HG03469 (cell line): Measurements from ENCODE around the gene FLNC.

ENCODE experiments used
- ATAC-seq: cut with Tn5 transposase; IDR thresholded peaks from one replicate; pipeline ENCODE4 v1.9.1; 2021; ENCODE audit warnings: mild to moderate bottlenecking, moderate library complexity, moderate number of reproducible peaks; ENCODE audit not compliant: unreplicated experiment

FLNC gene

GRCh38 chr7:128829391-128830166 is 627 bp upstream of the FLNC start:
- ATAC-seq: no peak

- ATAC-seq: no peak
Measured at GRCh38 chr7:128831178-128831993, 1.2 kb downstream of the FLNC start.

DNA sequence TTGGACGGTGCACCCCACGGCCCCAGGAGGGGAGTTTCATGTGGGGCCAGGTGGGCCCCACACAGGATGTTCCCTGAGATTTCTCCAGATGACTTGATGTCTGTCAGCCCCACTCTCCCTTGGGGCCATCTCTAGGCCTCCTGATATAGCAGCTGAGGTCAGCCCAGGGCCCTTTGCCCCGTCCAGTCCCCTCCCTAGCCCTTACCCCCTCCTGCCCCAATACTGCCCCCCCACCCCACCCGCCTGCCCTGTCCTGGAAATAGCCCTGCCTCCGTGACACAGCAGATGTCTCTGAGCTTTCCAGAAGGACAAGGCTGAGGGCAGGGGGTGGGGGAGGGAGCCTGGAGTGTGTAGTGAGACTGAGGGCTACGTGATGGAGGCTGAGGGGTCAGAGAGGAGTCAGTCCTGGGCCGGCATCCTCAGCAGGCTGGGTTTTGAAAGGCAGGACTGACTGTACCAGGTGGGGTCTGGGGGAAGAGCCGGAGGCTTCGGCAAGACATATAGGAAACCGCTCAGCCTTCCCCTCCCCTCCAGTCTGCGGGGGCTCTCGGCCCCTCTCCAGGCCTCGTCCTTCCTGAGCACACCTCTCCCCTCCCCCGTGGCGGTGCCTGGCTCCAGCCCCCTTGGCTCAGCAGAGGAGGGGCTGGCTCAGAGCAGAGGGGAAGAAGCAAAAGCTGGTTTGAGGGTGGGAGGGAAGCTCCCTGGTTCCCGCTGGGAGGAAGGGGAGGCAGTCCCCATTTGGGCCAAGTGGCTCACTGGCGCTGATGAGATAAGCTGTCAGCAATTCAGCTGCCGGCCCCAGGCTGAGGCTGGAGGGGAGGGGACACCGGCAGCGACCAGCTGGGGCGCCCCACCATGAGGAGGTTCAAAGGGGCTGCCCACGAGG is 2.0 kb downstream of the FLNC start:
- ATAC-seq: no peak

- ATAC-seq: no peak
Measured at GRCh38 chr7:128832880-128833147, 2.6 kb downstream of the FLNC start.

DNA sequence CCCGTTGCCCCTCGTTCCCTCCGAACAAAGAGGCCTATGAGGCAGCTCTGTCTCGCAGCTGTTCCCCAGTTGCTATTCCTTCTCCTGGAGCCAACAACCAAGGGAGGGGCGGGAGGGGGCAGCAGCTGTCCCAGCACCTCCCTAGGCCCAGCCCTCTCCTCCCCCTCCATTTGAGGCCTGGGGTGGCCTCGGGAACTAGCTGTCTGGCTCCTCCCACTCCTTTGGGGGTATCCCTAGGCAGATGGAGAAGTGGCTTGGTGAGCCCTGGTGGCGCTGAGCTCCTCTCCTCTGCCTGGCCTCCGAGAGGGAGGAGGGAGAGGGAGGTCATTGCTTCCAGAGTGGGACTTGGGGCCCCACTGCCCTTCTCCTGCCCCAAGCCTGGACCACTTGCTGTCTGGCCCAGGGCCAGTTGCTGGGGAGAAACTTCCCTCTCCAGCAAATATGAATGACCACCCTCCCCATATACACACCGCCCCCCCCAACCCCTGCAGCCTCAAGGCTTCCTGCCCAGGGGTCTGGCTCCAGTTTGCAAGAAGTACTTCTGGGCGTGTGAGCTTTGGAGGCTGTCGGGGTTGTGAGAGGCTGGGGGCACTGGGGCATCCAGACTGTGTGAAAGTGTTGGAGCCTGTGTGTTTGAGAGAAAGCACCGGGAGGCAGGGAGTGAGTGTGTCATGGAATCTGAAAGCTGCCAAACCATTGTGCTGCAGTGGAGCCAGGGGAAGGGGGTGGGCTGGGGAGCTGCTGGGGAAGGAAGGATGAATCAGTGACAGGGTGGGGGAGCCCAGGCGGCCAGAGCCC is 3.1 kb downstream of the FLNC start:
- ATAC-seq: no peak

- no peak for ATAC-seq
Measured at GRCh38 chr7:128833946-128834325, 3.7 kb downstream of the FLNC start.

DNA sequence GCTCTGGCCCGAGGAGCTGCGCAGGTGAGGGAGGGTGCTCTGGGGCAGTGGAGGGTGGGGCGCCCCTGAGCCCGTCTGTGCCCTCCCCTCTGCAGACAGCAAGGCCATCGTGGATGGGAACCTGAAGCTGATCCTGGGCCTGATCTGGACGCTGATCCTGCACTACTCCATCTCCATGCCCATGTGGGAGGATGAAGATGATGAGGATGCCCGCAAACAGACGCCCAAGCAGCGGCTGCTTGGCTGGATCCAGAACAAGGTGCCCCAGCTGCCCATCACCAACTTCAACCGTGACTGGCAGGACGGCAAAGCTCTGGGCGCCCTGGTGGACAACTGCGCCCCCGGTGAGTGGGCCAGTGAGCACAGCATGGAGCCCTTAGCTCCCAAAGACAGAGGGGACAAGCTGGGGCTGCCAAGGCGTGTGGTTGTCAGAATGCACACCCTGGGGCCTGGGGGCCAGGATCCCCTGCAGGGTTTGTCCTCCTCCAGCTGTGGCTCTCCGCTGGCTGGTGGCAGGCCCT is 5.1 kb downstream of the FLNC start:
- ATAC-seq: no peak

GRCh38 chr7:128835790-128836641 is 5.8 kb downstream of the FLNC start:
- no peak for ATAC-seq

DNA sequence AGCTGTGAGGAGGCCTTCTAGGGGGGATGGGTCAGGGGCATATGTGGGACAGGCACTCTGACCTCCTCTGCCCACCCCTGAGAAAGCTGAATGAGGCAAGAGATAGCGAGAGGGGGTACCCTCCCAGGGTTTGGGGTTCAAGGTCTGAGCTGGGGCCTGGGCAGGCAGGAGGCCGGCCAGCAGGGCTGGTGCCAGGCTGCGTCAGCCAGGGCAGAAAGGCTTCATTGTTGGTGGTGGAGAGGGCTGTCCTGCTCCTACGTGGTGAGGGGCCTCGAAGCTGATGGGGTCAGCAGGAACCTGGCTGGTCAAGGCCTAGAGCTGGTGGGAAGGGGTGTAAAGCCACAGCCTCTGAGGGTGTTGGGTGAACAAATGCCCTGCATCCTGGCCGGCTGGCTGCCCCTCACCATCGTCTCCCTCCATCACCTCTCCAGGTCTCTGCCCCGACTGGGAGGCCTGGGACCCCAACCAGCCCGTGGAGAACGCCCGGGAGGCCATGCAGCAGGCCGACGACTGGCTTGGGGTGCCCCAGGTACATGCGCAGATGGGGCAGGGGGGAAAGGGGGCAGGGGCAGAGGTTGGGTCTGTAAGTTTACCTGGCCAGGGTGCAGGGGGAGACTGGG is 6.6 kb downstream of the FLNC start:
- no peak for ATAC-seq

GRCh38 chr7:128837521-128837921 is 7.3 kb downstream of the FLNC start:
- no peak for ATAC-seq

DNA sequence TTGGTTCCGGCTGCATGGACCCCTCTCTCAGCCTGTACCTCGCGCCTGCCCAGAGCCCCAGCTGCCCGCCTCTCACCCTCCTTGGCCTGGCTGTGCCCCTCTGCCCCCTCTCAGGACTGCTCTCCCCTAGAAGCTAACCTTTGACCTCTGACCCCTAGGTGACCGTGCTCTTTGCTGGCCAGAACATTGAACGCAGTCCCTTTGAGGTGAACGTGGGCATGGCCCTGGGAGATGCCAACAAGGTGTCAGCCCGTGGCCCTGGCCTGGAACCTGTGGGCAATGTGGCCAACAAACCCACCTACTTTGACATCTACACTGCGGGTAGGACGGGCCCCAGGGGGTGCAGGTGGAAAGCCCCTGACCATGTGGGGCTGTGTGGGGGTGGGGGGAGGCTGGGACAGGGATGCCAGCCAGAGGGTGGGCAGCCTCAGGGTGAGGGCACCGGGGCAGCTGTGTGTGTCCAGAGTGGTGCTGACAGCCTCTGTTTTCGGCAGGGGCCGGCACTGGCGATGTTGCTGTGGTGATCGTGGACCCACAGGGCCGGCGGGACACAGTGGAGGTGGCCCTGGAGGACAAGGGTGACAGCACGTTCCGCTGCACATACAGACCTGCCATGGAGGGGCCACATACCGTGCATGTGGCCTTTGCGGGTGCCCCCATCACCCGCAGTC is 8.0 kb downstream of the FLNC start:
- ATAC-seq: no peak

DNA sequence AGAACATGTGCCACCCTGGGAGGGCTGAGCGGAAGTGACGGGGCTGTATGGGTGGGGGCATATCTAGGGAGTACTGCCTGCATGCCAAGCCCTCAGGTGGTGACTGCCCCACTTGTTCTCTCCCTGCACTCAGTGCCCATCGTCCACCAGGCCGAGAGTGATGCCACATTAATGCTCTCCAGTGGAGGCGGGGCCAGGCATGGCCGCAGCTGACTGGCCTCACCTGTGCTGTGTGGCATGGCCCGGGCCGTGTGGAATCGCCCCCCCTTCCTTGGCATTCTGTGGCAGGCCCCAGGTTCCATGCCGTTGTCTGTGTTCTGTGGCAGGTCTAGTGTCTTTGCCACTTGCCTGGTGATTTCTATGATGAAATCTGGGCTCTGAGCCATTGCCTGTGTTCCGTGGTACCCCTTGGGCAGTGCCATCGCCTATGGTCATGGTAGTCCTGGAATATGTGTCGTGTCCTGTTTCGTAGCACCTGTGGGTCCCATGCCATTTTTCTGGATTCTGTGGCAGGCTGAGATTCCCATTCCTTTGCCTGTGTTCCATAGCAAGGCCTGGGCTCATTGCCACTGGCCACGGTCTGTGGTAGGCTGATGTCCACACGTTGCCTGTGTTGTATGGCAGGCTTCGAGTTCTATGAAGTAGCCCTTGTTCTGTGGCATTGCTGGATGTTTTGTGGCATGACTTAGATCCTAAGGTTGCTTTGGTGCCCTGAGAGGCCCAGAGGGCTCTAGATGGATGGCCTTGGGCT is 8.9 kb downstream of the FLNC start:
- no peak for ATAC-seq

GRCh38 chr7:128839751-128840177 is 9.6 kb downstream of the FLNC start:
- no peak for ATAC-seq

DNA sequence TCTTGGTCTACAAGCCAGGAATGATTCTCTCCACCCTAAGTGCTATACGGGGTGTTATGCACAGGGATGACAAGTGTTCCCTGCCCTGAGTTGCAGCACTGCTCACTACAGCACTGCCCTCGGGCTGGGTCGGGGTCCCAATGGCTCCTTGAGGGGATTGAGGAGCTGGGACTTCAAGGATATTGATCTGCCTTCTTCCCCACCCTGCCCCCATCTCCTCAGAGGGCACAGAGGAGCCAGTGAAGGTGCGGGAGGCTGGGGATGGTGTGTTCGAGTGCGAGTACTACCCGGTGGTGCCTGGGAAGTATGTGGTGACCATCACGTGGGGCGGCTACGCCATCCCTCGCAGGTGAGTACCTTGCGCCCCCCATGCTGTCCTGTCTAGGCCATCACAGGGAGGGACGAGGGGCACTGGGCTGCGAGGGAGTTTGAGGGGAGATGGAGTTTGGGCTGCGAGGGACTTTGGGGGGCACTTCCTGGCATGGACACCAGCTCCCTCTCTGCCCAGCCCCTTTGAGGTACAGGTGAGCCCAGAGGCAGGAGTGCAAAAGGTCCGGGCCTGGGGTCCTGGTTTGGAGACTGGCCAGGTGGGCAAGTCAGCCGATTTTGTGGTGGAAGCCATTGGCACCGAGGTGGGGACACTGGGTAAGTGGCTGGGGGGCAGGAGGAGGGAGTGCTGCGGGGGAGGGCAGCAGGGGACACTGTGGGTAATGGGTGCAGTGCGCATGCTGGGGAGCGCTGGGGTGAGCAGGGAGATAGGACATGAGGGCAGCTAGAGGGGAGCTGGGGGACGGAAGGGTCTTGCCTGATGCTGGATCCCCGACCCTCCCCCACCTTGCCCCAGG is 10.3 kb downstream of the FLNC start:
- ATAC-seq: no peak

DNA sequence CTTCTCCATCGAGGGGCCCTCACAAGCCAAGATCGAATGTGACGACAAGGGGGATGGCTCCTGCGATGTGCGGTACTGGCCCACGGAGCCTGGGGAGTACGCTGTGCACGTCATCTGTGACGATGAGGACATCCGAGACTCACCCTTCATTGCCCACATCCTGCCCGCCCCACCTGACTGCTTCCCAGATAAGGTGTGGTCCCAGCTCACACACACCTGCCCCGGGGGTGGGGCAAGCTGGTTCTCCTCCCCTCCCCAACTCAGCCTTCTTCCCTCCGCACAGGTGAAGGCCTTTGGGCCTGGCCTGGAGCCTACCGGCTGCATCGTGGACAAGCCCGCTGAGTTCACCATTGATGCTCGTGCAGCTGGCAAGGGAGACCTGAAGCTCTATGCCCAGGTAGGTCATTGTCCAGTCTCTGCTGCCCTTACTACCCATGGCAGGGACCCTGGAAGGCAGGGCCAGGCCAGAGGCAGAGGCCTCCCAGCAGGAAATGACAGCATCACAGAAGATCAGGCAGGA is 11.0 kb downstream of the FLNC start:
- no peak for ATAC-seq

GRCh38 chr7:128841921-128842673 is 11.9 kb downstream of the FLNC start:
- no peak for ATAC-seq
